GM12801 (cell line): ENCODE results near the gene GREB1.

Experiments used
- TF ChIP-seq, protein P1 (sequence below): IDR thresholded peaks from one replicate; pipeline ENCODE4 v1.5.1; 2011; ENCODE audit warnings: control low read depth; ENCODE audit not compliant: insufficient read length; ENCODE audit errors: extremely low read depth

GREB1 gene

GRCh38 chr2:11534071-11534745, 363 bp downstream of the GREB1 start:
- TF ChIP-seq, protein P1, sequence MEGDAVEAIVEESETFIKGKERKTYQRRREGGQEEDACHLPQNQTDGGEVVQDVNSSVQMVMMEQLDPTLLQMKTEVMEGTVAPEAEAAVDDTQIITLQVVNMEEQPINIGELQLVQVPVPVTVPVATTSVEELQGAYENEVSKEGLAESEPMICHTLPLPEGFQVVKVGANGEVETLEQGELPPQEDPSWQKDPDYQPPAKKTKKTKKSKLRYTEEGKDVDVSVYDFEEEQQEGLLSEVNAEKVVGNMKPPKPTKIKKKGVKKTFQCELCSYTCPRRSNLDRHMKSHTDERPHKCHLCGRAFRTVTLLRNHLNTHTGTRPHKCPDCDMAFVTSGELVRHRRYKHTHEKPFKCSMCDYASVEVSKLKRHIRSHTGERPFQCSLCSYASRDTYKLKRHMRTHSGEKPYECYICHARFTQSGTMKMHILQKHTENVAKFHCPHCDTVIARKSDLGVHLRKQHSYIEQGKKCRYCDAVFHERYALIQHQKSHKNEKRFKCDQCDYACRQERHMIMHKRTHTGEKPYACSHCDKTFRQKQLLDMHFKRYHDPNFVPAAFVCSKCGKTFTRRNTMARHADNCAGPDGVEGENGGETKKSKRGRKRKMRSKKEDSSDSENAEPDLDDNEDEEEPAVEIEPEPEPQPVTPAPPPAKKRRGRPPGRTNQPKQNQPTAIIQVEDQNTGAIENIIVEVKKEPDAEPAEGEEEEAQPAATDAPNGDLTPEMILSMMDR = no peak

- TF ChIP-seq, protein P1 = no peak
These were observed 1.1 kb downstream of the GREB1 start for GRCh38 chr2:11534746-11535484.

DNA sequence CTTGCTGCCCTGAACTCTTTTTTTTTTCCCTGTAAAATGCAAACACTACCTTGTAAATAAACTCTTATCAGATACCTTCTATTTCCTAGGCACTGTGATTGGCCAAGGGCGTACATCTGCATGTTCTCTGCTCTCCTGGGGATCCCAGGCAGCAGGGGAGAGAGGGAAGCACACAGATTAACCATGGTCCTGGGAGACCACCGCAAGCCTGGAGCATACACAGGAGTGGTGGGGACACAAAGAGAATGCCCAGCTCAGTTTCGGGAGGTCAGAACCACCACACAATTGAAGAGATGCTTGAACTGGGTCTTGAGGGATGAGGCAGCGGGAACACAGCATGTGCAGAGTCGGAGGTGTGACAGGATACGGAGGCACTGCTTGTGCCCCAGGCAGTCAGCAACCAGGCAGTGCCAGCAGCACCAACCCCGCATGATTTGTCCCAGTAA, 2.1 kb downstream of the GREB1 start:
- TF ChIP-seq, protein P1 = no peak

DNA sequence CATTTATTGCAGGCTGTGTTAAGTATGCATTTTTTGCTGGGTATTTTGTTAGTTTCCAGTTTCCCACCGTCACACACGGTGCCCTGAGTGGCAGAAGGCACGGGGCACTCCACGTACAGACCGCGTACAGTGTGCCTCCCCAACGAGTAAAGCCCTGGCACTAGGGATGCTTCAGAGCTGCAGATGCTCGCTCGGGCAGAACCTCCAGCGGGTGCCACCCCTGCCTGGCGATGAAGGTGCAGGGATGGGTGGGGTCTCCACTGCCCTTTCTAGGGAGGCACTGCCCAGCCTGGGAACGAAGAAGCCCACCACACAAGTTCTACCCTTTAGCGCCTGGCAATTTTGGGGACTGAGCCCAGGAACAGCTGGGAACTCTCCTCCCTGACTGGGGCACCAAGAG, 4.1 kb downstream of the GREB1 start:
- TF ChIP-seq, protein P1 = no peak

DNA sequence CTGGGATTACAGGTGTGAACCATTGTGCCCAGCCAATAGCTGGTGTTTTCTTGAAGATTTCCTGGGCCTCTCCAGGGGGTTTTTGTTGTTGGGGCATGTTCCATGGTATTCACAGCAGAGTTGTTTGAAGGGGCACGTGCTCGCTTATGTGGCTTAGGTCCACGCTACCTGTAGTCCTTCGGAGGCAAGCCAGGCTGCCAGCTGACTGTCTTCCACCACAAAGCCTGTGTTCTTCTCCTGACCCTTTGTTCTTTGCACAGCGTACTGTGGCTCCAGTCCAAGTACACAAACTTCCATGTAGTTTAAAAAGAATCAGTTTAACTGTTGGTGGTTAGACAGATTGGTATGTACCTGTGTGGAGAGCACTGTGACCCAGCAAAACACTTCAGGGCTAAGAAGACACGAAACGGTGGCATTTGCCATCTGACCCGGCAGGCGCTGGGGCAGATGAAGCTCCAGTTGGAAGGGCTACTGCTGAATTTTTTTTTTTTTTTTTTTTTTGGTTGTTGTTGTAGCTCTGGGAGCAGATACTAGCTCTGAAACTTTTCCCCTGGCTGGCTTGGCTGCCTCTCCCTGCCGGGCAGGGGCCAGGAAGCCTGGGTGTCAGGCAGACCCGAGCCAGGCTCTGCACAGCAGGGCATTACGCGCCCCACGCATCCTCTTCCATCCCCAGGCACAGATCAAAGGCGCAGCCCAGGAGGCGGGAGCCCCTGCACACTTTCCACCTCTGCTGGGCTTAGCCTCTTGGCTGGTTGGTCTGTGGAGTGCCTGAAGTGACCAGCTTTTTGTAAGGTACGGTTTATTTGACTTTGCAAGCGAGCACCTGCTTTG, 5.7 kb downstream of the GREB1 start:
- TF ChIP-seq, protein P1 = no peak

DNA sequence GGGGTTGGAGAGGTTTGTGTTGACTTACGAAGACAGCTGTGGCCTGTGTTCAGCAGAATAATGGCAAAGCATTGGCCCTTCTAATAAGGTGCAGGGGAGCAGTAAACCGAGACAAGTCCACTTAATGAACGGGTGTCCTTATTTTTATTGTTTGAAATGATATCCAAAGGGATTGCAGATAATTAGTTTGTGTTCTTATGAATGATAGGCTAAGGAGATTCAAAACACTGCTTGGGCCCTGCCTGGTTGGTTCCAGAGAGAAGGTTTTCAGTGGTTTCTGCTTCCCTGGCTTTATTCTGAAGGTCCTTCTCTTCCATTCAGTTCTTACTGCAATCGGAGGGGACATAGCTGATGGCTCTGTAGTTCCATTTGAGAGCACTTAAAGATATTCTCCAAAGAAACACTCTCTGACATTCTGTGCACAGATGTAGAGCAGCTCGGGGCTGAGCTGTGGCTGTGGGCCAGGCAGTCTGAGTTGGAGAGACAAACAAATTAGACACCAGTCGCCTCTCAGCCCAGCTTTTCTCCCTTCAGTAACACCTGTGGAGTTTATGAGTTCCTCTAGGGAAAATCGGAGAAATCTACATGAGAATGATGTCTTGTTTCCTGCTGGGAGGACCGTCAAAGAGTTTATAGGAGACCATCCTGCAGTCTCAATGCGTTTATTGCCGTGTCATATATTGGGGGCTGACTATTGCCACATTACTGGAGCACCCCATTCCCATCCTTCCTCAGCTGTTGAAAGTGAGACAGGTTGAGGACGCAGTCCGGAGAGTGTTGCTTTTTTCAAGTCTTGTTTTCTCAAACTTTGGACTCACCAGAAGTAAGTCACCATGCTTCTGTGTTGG, 6.5 kb downstream of the GREB1 start:
- TF ChIP-seq, protein P1 = no peak
